Mucosa of descending colon (tissue), 3 donors: Measurements from ENCODE around the gene FAM168B. TPM values are rescaled to one million over a fixed set of nuclear protein-coding genes. Genes with fewer than 3 reads are reported as not detected.
"Not testable (repeated sequence)": the region's sequence is repeated elsewhere in the genome, so short reads cannot be mapped to it uniquely, and the experiment has no call there.

ENCODE experiments used
- ATAC-seq: fragments of 200-7000 bp; cut with Tn5 transposase; one replicate; pipeline ENCODE4 v1.9.1; 2020; ENCODE audit warnings: mild to moderate bottlenecking, moderate library complexity
- DNase-seq, 3 donors: peaks; one replicate each; pipeline ENCODE4 v3.0.0-alpha.2; 2020
- H3K36me3 ChIP-seq: fragments of 200-600 bp; one replicate; pipeline ENCODE4 v1.8.0; 2021; ENCODE audit warnings: low read depth, mild to moderate bottlenecking
- H3K4me1 ChIP-seq: fragments of 200-600 bp; one replicate; pipeline ENCODE4 v1.8.0; 2021; ENCODE audit warnings: low read depth, mild to moderate bottlenecking
- H3K4me3 ChIP-seq: fragments of 200-600 bp; one replicate; pipeline ENCODE4 v1.8.0; 2021; ENCODE audit warnings: mild to moderate bottlenecking
- H3K9me3 ChIP-seq: fragments of 200-600 bp; one replicate; pipeline ENCODE4 v1.8.0; 2021; ENCODE audit warnings: mild to moderate bottlenecking
- intact Hi-C, 2 donors: fragments of 100-400 bp; cut with DNase I in 1 of 2; cut with micrococcal nuclease in 1 of 2; formaldehyde crosslinking; loops; one replicate each; pipeline versions ENCODE4 v1.11.0 to v1.11.1; 2022; cut with DNase I, micrococcal nuclease
- total RNA-seq, 3 donors: library from RNA; stranded (reverse); fragmentation: NEBNext Ultra II Directional in 2 of 3; extraction: Animal tissue kit (Norgen Biotek cat#: 25700) in 2 of 3; gene quantifications; one replicate each; pipeline versions ENCODE4 v1.2.1 to v1.2.4, GENCODE V29; 2021 to 2023
- TF ChIP-seq, protein P1 (sequence below): fragments of 200-600 bp; IDR thresholded peaks from one replicate; pipeline ENCODE4 v1.8.0; 2022; ENCODE audit warnings: antibody characterized with exemption, mild to moderate bottlenecking
- donor health status: DM: no; HTN: no; CAD: no; lungs with moderate emphysema.
- donor health status: DM: no; HTN: no; CAD: no.
- donor health status: DM: no; HTN: yes; CAD: no.

FAM168B gene
- total RNA-seq, 3 donors from 2014 or later: 79.1 to 131 (median 86.1) TPM

- ATAC-seq: no peak
- intact Hi-C loops: no loop called here
- Histone ChIP-seq H3K4me3 (no peak overlapping the region), H3K4me1 (peaks cover 17% of the 10 kb centered on the region), H3K9me3 (no peaks in the 10 kb centered on the region), H3K36me3 (no peaks in the 10 kb centered on the region)
- TF ChIP-seq, protein P1, sequence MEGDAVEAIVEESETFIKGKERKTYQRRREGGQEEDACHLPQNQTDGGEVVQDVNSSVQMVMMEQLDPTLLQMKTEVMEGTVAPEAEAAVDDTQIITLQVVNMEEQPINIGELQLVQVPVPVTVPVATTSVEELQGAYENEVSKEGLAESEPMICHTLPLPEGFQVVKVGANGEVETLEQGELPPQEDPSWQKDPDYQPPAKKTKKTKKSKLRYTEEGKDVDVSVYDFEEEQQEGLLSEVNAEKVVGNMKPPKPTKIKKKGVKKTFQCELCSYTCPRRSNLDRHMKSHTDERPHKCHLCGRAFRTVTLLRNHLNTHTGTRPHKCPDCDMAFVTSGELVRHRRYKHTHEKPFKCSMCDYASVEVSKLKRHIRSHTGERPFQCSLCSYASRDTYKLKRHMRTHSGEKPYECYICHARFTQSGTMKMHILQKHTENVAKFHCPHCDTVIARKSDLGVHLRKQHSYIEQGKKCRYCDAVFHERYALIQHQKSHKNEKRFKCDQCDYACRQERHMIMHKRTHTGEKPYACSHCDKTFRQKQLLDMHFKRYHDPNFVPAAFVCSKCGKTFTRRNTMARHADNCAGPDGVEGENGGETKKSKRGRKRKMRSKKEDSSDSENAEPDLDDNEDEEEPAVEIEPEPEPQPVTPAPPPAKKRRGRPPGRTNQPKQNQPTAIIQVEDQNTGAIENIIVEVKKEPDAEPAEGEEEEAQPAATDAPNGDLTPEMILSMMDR: no peak
- DNase-seq: peak in 1 of 3 donors; percentile 23
Measured at GRCh38 chr2:131094463-131095281, 1.4 kb upstream of the FAM168B start.

DNA sequence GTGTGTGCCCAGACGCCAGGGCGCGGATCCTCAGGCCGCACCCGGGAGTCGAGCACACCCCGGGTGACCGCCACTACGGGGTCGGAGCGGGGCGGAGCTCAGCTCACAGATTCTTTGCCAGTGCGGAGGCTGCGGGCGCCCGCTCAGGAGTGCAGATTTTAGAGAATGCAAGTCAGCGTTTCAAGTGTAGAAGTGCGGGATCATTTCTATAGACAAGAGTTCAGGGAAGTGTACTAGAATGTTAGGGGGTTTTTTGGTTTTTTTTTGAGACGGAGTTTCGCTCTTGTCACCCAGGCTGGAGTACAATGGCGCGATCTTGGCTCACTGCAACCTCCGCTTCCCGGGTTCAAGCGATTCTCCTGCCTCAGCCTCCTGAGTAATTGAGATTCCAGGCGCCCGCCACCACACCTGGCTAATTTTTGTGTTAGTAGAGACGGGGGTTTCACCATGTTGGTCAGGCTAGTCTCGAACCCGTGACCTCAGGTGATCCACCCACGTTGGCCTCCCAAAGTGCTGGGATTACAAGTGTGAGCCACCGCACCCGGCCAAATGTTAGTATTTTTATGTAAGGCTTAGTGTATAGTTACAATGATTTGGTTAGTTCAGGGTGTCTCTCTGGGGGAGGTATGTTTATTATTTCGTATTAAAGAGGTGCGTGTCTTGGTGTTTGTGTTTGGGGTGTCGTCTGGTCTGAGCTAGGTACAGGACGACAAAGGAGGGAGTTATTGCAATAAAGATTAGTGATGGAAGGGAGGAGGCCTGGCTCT lies 619 bp upstream of the FAM168B start:
- DNase-seq (peak; percentile 41 to 61 (median 56)), ATAC-seq (peak; percentile 74)
- Histone ChIP-seq H3K4me3 (peak overlapping the region; percentile 61), H3K36me3 (peaks cover 2% of the 10 kb centered on the region), H3K4me1 (peaks cover 17% of the 10 kb centered on the region), H3K9me3 (no peaks in the 10 kb centered on the region)
- TF ChIP-seq, protein P1: no peak
- intact Hi-C loops: no loop called here

GRCh38 chr2:131092458-131093005 lies 728 bp downstream of the FAM168B start:
- peak overlapping the region; percentile 61 for H3K4me3 ChIP-seq
- peak; percentile 40 for ATAC-seq

DNA sequence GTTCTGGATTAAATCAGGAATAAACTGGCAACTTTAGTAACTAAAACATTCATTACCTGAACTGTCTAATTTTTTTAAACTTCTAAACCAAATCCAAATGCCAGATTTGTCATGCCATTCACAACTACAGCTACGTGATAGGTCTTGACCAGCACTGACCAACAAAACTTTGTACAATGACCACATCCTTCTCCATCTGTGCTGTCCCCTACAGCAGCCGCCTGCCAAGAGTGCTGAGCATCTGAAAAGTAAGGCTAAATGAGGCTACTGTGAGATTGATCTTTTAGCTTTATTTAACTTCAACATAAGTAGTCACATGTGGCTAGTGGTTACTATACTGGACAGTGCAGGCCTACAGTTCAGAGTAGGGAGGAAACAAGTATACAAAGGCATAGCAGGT lies 7.6 kb downstream of the FAM168B start:
- Histone ChIP-seq H3K36me3 (peaks cover 15% of the 10 kb centered on the region), H3K9me3 (no peaks in the 10 kb centered on the region), H3K4me3 (no peak overlapping the region), H3K4me1 (peaks cover 5% of the 10 kb centered on the region)
- DNase-seq (no peak), ATAC-seq (no peak)
- TF ChIP-seq, protein P1: no peak
- intact Hi-C loops: no loop called here

More at GRCh38 chr2:131092458-131093005, 728 bp downstream of the FAM168B start:
- intact Hi-C loops: no loop called here
- Histone ChIP-seq H3K9me3 (no peaks in the 10 kb centered on the region), H3K4me1 (peaks cover 17% of the 10 kb centered on the region), H3K36me3 (peaks cover 10% of the 10 kb centered on the region)
- peak in 1 of 3 donors; percentile 40 for DNase-seq
- TF ChIP-seq, protein P1: no peak

GRCh38 chr2:131081190-131081589 lies 12.1 kb downstream of the FAM168B start:
- ATAC-seq: no peak
- peaks cover 1% of the 10 kb centered on the region for H3K4me1 ChIP-seq
- TF ChIP-seq, protein P1: no peak
- intact Hi-C loops: no loop called here
- no peak for DNase-seq
- peaks cover 8% of the 10 kb centered on the region for H3K36me3 ChIP-seq
- no peaks in the 10 kb centered on the region for H3K9me3 ChIP-seq
- no peak overlapping the region for H3K4me3 ChIP-seq

GRCh38 chr2:131079931-131080330 lies 13.3 kb downstream of the FAM168B start:
- H3K4me1 ChIP-seq: not testable (repeated sequence)

More at GRCh38 chr2:131079931-131080330, 13.3 kb downstream of the FAM168B start:
- H3K36me3 ChIP-seq, ATAC-seq, H3K9me3 ChIP-seq, H3K4me3 ChIP-seq, intact Hi-C loops, DNase-seq: not testable (repeated sequence)
